22Rv1 (cell line): ENCODE data around the gene KLRK1.

ENCODE experiments used
- ZFX ChIP-seq: fragments of 450-650 bp; IDR thresholded peaks from 2 replicates; pipeline ENCODE4 v1.6.1; 2017; ENCODE audit warnings: antibody characterized with exemption, borderline replicate concordance
- TF ChIP-seq, protein P1 (sequence below): fragments of 450-650 bp; IDR thresholded peaks from 2 replicates; pipeline ENCODE4 v1.5.1; 2017; ENCODE audit warnings: mild to moderate bottlenecking

- TF ChIP-seq, protein P1, sequence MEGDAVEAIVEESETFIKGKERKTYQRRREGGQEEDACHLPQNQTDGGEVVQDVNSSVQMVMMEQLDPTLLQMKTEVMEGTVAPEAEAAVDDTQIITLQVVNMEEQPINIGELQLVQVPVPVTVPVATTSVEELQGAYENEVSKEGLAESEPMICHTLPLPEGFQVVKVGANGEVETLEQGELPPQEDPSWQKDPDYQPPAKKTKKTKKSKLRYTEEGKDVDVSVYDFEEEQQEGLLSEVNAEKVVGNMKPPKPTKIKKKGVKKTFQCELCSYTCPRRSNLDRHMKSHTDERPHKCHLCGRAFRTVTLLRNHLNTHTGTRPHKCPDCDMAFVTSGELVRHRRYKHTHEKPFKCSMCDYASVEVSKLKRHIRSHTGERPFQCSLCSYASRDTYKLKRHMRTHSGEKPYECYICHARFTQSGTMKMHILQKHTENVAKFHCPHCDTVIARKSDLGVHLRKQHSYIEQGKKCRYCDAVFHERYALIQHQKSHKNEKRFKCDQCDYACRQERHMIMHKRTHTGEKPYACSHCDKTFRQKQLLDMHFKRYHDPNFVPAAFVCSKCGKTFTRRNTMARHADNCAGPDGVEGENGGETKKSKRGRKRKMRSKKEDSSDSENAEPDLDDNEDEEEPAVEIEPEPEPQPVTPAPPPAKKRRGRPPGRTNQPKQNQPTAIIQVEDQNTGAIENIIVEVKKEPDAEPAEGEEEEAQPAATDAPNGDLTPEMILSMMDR, result no peak
- no peak for TF ChIP-seq ZFX
Observed at GRCh38 chr12:10392394-10392930, 2.6 kb upstream of the KLRK1 start.
